NCI-H2107 (cell line): ENCODE results near the gene ADH1C.
"Not testable (repeated sequence)": the region's sequence is repeated elsewhere in the genome, so short reads cannot be mapped to it uniquely, and the experiment has no call there.

Experiments used
- DNase-seq: peaks from one replicate; lab custom pipeline; 2025; lab: John Stamatoyannopoulos, UW

The ADH1C gene

GRCh38 chr4:99357948-99358347 lies 5.4 kb upstream of the ADH1C start:
- no peak for DNase-seq

- no peak for DNase-seq
These were observed 4.4 kb upstream of the ADH1C start for GRCh38 chr4:99356992-99357391.

DNA sequence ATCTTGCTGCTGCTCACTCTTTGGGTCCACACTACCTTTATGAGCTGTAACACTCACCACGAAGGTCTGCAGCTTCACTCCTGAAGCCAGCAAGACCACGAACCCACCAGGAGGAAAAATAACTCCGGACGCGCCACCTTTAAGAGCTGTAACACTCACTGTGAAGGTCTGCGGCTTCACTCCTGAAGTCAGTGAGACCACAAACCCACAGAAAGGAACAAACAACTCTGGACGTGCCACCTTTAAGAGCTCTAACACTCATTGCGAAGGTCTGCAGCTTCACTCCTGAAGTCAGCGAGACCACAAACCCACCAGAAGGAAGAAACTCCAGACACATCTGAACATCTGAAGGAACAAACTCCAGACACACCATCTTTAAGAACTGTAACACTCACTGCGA lies 3.6 kb upstream of the ADH1C start:
- DNase-seq, result not testable (repeated sequence)

DNA sequence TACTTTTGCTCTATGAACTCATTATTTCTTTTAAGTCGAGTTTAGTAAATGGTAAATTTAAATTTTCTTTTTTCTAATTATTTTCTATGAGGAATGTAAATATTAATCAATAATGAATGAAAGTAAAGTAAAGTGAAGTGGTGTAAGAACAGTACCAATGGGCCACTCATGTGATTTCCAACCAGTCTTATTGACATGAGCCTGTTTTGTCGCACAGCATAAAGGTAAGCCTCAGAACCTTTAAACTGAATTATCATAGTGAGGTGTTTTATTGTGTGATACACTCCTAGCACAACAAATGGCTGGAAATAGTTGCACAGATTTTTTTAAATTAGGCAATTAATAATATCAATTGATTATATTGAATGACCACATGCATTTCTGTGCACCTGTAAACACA lies 1.1 kb downstream of the ADH1C start:
- DNase-seq, result no peak

DNA sequence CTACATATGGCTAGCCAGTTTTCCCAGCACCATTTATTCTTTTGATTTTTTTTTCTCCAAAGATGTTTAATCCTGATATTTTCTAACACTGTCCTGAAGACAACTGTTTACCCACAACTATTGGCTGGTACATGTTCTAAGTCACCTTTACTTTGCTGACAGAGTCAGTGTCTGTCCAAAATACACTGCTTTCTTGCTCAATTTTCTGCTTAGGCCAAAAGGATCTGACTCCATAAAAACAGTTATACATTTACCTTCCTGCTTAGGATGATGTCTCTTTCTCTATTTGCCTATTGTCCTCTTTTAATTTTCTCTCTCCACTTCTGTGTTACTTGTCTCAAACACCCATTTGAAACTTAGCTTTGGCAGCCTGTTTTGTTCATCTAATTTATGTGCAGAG lies 3.2 kb downstream of the ADH1C start:
- no peak for DNase-seq

GRCh38 chr4:99342624-99343023 lies 9.9 kb downstream of the ADH1C start:
- DNase-seq, result not testable (repeated sequence)

DNA sequence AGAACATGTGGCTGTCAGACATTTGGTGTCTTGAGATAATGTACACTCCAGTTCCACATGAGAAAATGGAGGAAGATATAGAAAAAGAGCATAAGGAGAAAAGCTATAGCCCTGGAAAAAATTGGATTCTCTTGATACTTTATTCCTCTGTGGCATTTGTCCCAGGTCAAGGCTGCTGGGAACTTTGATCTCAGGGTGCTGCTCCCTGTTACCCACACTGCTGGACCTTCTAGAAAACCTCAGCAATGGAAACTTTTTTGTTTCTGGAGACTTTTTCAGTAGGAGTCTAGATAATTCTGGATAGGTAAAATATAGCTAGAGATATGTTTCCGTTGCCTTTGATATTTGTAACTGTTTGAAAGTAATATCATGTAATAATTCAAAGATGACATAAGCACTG lies 11.1 kb downstream of the ADH1C start:
- DNase-seq, result no peak

DNA sequence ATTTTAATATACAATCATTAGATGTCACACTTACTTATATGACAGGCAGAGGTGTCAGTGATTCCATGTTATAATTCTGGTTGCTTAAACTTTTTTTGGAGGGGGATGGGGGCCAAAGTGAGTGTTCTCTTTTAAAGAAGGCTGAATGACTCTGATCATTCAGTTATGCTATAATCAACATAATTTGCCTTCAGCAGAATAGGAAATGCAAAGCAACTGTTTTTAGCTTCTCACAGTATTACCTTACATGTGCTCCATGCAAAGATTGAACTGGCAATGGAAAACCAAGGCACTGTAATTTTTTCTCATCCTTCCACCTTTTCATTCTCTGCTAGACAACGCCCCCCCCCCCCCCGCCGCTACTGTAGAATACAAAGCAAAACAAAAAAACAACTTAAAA lies 13.4 kb downstream of the ADH1C start:
- no peak for DNase-seq

DNA sequence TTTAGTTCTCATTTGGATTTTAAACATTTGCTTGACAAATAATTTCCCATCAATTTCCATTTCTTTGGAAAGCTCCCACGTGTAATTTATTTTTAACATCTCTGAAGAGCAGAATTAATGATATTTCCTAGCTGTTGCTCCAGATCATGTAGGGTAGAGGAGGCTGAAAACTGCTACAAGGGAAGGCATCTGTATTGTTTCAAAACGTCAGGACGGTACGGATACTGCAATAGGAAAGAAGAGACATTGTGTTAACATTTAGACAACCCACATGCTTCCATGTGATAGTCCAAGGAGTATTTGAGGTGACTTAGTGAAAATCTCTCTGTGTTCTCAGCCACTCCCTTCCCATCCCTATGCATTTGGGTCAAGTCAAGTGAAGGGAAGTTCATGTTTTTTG lies 16.0 kb downstream of the ADH1C start:
- no peak for DNase-seq

DNA sequence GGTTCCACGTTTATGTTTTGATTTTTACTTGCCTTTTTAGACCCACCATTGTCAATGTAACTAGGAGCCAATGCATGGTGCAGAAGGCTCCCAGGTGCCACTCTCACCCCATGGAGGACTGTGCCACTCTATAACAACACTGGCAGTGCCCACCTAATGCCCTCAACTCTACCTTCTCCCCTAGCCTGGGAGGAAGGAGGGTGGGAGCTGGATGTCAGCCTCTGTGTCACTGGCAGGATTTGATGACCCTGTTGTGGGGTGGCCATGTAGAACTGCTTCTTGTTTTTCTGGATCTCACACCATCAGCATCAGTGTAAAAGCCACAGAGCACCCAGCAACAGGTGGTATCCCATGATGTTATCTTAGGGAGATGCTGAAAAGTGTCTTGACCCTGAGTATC lies 17.7 kb downstream of the ADH1C start:
- no peak for DNase-seq

DNA sequence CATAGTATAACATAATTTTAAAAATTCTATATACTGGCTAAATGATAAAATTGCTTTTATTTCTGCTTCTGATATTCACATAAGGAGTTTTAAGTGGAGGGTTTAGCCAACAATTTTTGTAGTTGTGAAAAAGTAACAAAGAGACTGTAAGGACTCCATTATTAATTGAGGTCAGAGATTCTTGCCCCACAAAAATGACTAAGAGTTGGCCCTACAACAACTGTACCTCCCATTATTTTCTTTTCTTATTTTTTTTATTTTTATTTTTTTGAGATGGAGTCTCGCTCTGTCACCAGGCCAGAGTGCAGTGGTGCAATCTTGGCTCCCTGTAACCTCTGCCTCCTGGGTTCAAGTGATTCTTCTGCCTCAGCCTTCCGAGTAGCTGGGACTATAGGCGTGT lies 21.9 kb downstream of the ADH1C start:
- DNase-seq, result no peak

GRCh38 chr4:99329876-99330275 lies 22.7 kb downstream of the ADH1C start:
- no peak for DNase-seq

DNA sequence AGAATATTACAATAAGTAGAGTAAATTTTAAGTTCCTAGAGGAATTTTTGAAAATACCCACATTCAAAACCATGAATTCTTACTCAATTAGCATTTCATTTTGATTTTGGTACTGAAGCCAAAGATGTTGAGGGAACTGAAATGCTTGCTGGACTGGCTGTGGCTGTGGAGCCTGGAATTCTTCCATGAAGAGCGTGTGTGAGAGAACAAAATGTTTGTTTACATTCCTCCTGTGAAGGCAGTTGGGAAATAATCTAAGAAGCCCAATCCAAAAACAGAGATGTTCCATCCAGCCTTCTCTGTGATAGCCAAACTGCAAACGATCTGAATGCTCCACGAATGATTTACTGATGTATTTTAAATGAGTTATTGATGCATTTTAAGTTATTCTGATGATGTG lies 27.6 kb downstream of the ADH1C start:
- DNase-seq, result no peak

GRCh38 chr4:99324361-99324760 lies 28.2 kb downstream of the ADH1C start:
- no peak for DNase-seq

- DNase-seq, result no peak
These were observed 28.8 kb downstream of the ADH1C start for GRCh38 chr4:99323756-99324155.

DNA sequence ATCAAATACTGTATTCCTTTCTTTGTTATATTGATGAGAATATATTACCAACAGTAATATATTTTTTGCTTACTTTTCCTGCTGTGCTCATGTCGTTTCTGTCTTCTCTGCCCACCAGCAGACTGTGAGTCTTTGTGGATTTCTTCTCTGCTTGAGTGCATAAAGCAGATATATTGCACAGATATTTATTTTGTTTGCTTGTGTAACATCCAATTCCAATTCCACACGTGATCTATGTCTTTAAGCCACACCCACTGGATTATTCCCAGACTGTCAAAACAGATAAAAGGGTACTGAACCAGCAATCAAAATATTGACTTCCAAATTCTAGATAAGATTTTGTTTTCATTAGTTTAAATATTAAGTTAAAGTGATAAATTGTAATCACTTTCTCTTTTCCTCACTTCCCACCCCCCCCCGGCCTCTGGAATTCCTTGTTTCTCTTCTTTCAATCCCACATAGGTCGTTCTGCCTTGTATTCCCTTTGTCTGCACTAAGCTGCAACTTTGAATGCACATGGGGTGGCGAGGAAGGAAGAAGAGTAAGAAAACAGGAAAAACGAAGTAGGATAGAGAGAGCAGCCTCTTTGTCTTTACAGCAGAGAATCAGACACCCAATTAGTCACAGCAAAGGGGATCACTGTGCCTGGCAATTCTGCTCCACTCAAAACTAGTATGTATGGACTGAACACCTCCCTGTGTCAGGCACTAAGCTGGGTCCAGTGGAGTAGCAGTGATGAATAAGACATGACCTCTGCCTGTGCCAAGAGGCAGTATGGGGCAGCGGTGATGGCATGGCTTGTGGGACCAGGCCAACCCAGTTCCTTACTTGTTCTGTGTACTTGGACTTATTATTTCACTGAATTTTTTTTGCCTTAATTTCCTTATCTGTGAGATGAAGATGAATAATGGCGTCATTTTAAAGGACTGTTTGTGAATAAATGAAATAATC lies 31.0 kb downstream of the ADH1C start, which contains the start of gene ADH1B:
Gene ADH1B (minus strand): TSS at position 161 of the 951 bp plus-strand sequence. CDS start 70 bp downstream, at position 91.
- DNase-seq, result no peak

- DNase-seq, result not testable (repeated sequence)
These were observed 34.7 kb downstream of the ADH1C start for GRCh38 chr4:99317811-99318210.

DNA sequence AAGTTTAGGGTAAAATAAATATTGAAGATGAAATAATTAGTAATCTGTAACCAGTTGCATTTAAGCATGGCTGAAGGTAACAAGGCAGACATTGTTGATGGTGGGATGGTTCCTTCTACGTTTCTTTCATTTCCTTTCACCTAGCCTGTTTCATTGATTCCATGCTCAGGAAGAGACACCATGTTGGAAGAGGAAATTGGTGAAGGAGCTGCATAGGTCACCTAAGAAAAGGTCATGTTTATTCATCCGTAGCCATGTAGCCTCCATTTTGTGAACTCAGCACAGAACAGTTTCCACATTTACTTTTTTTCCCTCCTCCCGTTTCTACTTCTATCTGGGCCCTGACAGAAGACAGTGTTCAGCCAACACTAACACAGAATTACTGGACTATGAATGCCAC lies 35.2 kb downstream of the ADH1C start:
- DNase-seq, result no peak

GRCh38 chr4:99315839-99316238 lies 36.7 kb downstream of the ADH1C start:
- no peak for DNase-seq

DNA sequence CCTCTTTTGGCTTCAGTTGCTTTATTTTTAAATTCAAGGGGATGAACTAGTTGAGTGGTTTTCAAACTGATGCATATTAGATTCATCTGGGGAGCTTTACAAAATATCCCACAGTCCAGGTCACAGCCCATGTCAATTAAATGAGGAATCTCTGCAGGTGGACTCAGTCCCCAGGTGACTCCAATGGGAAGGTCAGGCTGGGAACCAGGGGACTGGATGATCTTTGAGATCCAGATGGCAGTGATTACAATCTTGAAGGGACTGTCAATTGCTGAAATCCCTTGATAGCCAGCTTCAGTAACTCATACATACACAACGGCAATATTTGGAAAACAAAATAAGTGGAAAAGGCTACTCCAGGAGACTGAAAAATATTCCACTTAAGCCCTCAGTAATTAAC lies 38.3 kb downstream of the ADH1C start:
- no peak for DNase-seq

DNA sequence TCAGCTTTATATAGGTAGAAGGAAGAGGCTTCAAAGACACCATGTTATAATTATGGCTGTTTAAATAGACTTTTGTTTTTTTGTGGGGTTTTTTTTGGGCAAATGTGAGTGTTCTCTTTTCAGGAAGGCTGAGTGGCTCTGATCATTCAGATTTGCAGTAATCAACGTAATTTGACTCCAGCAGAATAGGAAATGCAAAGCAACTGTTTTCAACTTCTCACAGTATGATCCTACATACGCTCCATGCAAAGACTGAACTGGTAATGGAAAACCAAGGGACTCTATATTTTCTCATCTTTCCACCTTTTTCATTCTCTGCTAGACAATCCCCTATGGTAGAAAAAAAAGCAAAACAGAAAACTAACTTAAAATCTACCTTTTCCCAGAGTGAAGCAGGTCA lies 42.2 kb downstream of the ADH1C start:
- no peak for DNase-seq

- DNase-seq, result no peak
These were observed 46.7 kb downstream of the ADH1C start for GRCh38 chr4:99305638-99306400.
